Keratinocyte (primary cell): ENCODE results near the gene ERI2.

Experiments used
- EZH2 ChIP-seq: IDR thresholded peaks from one replicate; pipeline ENCODE4 v1.6.1; 2012; ENCODE audit warnings: inconsistent platforms, mild to moderate bottlenecking, low read length, moderate library complexity
- TF ChIP-seq, protein P1 (sequence below), 3 experiments: IDR thresholded peaks in 1 of 3; conservative IDR thresholded peaks in 1 of 3; optimal IDR thresholded peaks in 1 of 3; 2 replicates in 2 of 3; 3 replicates in 1 of 3; pipeline versions ENCODE3 to v1.5.1; 2011; ENCODE audit warnings: low read length in 3 of 3, mild to moderate bottlenecking in 3 of 3, moderate library complexity in 2 of 3, control low read depth in 1 of 3, inconsistent platforms in 1 of 3; ENCODE audit not compliant: insufficient read depth in 2 of 3; ENCODE audit errors: extremely low read depth in 1 of 3

DNA sequence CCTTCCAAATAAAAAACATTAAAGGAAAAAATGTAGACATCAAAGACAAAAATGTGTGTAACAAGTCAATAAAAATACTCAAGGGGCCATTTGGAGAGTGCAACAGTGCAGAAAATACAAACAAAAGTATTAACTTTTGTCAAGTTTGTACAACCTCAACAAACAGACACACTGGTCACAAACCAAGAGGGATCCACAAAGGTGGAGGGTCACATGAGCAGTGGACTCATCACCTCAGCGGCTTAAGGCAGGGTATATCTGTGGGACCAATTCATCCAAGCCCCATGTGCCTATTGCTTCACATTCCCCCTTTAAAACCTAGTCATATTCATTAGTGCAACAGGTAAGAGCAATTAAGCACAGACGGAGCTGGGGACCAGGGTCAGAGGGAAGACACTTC lies 48.7 kb upstream of the ERI2 start:
- TF ChIP-seq, protein P1, sequence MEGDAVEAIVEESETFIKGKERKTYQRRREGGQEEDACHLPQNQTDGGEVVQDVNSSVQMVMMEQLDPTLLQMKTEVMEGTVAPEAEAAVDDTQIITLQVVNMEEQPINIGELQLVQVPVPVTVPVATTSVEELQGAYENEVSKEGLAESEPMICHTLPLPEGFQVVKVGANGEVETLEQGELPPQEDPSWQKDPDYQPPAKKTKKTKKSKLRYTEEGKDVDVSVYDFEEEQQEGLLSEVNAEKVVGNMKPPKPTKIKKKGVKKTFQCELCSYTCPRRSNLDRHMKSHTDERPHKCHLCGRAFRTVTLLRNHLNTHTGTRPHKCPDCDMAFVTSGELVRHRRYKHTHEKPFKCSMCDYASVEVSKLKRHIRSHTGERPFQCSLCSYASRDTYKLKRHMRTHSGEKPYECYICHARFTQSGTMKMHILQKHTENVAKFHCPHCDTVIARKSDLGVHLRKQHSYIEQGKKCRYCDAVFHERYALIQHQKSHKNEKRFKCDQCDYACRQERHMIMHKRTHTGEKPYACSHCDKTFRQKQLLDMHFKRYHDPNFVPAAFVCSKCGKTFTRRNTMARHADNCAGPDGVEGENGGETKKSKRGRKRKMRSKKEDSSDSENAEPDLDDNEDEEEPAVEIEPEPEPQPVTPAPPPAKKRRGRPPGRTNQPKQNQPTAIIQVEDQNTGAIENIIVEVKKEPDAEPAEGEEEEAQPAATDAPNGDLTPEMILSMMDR (optimal IDR thresholded peaks at IDR 0.05 in 1 of 3, IDR thresholded peaks at IDR 0.05 in 1 of 3, conservative IDR thresholded peaks at IDR 0.05 in 1 of 3; ENCODE audit: extremely low read depth in 1 of 3, insufficient read depth in 2 of 3, low read length in 3 of 3) = no peak
- TF ChIP-seq EZH2 = no peak
